Measurements from ENCODE around the gene ISLR.

GRCh38 chr15:74147051-74147450 is 26.5 kb upstream of the ISLR start:
- TF ChIP-seq, protein P1, sequence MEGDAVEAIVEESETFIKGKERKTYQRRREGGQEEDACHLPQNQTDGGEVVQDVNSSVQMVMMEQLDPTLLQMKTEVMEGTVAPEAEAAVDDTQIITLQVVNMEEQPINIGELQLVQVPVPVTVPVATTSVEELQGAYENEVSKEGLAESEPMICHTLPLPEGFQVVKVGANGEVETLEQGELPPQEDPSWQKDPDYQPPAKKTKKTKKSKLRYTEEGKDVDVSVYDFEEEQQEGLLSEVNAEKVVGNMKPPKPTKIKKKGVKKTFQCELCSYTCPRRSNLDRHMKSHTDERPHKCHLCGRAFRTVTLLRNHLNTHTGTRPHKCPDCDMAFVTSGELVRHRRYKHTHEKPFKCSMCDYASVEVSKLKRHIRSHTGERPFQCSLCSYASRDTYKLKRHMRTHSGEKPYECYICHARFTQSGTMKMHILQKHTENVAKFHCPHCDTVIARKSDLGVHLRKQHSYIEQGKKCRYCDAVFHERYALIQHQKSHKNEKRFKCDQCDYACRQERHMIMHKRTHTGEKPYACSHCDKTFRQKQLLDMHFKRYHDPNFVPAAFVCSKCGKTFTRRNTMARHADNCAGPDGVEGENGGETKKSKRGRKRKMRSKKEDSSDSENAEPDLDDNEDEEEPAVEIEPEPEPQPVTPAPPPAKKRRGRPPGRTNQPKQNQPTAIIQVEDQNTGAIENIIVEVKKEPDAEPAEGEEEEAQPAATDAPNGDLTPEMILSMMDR (IDR thresholded peaks at IDR 0.05) = no peak
- TF ChIP-seq POLR2A (IDR thresholded peaks at IDR 0.05) = no peak
